ENCODE results near the gene AK4.

The AK4 gene

DNA sequence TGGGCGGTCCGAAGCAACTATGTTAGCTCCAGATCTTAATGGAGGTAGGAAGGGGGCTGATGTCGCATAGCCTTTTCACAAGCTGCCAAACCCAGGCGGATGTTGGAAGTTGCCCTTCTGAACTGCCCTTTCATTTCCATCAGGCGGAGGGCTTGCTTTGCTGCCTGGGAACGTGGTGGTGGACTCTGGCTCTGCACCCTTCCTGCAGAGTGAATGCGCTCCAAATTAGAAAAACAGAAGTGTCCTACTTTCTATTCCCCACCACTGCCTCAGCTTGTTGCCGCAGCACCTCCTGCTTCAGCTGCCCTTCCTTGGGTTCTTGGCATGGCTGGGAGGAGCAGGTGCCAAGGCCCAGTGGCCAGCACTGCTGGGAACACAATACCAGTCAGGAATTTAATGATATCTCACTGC is 60.6 kb downstream of the AK4 start:
- TF ChIP-seq, protein P1, sequence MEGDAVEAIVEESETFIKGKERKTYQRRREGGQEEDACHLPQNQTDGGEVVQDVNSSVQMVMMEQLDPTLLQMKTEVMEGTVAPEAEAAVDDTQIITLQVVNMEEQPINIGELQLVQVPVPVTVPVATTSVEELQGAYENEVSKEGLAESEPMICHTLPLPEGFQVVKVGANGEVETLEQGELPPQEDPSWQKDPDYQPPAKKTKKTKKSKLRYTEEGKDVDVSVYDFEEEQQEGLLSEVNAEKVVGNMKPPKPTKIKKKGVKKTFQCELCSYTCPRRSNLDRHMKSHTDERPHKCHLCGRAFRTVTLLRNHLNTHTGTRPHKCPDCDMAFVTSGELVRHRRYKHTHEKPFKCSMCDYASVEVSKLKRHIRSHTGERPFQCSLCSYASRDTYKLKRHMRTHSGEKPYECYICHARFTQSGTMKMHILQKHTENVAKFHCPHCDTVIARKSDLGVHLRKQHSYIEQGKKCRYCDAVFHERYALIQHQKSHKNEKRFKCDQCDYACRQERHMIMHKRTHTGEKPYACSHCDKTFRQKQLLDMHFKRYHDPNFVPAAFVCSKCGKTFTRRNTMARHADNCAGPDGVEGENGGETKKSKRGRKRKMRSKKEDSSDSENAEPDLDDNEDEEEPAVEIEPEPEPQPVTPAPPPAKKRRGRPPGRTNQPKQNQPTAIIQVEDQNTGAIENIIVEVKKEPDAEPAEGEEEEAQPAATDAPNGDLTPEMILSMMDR (IDR thresholded peaks at IDR 0.05; ENCODE audit: low read length, missing control alignments) = no peak
- DNase-seq (ENCODE audit: low read depth) = no peak
- no peak overlapping the region for H3K4me3 ChIP-seq (replicated peaks; ENCODE audit: low read depth, low read length)

- no peak overlapping the region for H3K4me3 ChIP-seq (replicated peaks; ENCODE audit: low read depth, low read length)
- DNase-seq (ENCODE audit: low read depth) = peak; percentile 72
- TF ChIP-seq, protein P1 (IDR thresholded peaks at IDR 0.05; ENCODE audit: low read length, missing control alignments) = peak; percentile 70
Observed at GRCh38 chr1:65209005-65209885, 61.2 kb downstream of the AK4 start.

DNA sequence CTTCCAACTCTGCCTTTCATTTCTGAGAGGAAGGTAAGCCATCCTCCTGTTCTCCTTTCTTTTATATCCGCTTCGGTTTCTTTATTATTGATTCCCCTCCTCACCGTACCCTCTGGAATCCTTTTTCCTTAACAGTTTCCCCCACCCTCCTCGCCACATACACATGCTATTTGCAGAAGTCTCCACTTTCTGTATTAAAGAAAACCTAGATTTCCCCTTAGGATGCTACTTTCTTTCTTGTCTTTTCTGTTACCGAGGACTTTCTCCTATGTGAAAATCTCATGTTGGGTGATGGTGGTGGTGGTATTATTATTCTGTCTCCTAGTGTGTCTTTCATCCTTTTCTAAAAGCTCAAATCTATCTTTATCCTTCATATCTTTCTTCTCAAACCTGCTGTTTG is 62.3 kb downstream of the AK4 start:
- no peak overlapping the region for H3K4me3 ChIP-seq (replicated peaks; ENCODE audit: low read depth, low read length)
- TF ChIP-seq, protein P1 (IDR thresholded peaks at IDR 0.05; ENCODE audit: low read length, missing control alignments) = no peak
- no peak for DNase-seq (ENCODE audit: low read depth)

DNA sequence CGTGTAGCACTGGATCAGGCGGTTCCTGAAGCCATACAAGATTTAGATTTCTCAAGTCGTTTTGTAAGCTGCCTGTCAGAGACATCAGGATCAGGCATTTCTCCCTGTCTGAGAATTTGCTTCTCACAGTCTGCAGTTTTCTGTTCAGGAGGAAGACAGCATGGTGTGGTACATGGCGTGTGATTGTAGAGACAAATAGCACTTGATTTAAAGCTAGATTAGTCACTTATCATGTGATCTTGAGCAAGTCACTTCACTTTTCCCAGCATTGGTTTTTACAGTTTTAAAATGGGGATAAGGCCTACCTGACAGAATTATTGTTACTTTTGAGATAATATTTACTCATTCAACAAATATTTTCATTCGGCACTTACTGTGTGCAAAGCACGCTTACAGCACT is 63.3 kb downstream of the AK4 start:
- no peak overlapping the region for H3K4me3 ChIP-seq (replicated peaks; ENCODE audit: low read depth, low read length)
- no peak for DNase-seq (ENCODE audit: low read depth)
- TF ChIP-seq, protein P1 (IDR thresholded peaks at IDR 0.05; ENCODE audit: low read length, missing control alignments) = no peak

GRCh38 chr1:65213271-65214023 is 65.4 kb downstream of the AK4 start:
- no peak for DNase-seq (ENCODE audit: low read depth)

DNA sequence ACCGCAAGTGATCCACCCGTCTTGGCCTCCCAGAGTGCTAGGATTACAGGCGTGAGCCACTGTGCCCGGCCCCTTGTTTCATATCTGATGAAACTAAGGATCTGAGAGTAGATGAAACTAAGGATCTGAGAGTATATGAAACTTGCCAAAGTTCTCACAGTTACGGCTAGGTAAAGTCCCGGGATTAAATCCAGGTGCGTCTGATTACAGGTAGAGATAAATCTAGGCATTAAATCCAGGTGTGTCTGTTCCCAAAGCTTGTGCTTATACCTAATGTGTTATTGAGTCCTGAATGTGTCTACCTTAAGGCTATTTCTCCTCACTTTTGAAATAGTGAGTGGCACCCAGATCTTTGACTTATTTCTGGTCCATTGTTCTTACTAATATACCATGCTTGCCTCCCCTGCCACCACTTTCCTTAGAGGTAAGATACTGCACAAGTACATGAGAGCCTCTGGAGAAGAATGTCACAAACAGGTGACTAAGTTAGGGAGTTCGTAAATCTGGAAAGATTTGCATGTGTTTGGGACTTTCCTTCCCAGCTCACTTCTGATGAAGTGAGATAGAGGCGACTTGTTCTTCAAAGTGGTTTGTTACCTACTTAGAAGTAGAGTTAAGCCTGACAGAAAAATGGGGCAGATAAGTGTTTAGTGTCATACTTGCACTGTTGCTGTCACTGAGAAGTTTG is 66.5 kb downstream of the AK4 start:
- TF ChIP-seq, protein P1 (IDR thresholded peaks at IDR 0.05; ENCODE audit: low read length, missing control alignments) = no peak
- DNase-seq (ENCODE audit: low read depth) = no peak
- no peak overlapping the region for H3K4me3 ChIP-seq (replicated peaks; ENCODE audit: low read depth, low read length)

More at GRCh38 chr1:65213271-65214023, 65.4 kb downstream of the AK4 start:
- TF ChIP-seq, protein P1 (IDR thresholded peaks at IDR 0.05; ENCODE audit: low read length, missing control alignments) = no peak
- H3K4me3 ChIP-seq (replicated peaks; ENCODE audit: low read depth, low read length) = no peak overlapping the region
